ENCODE results near the gene SERPINF2.

DNA sequence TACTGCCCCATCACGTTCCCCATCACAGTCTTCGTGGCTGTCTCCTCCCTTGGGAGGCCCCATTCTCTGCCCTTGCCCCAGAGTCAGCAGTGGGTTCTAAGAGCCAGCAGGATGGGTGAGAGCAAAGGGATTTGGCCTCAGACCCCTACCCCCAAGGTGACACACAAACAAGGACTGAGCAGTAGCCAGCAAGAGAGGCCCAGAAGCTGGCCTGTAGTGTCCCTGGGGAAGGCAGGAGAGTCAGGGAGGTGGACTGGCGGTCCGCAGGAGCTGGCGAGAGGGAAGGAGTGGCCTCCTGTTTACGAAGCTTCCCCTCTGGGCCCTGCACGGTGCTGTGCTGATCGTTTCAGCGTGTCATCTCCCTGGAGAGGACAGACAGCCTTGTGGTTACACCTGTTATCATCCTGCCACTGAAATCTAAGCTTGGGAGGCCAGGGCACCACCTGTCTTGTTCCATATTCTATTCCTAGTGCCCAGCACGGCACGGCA is 9.8 kb upstream of the SERPINF2 start:
- TF ChIP-seq POLR2A (IDR thresholded peaks at IDR 0.05) = no peak
- TF ChIP-seq, protein P1, sequence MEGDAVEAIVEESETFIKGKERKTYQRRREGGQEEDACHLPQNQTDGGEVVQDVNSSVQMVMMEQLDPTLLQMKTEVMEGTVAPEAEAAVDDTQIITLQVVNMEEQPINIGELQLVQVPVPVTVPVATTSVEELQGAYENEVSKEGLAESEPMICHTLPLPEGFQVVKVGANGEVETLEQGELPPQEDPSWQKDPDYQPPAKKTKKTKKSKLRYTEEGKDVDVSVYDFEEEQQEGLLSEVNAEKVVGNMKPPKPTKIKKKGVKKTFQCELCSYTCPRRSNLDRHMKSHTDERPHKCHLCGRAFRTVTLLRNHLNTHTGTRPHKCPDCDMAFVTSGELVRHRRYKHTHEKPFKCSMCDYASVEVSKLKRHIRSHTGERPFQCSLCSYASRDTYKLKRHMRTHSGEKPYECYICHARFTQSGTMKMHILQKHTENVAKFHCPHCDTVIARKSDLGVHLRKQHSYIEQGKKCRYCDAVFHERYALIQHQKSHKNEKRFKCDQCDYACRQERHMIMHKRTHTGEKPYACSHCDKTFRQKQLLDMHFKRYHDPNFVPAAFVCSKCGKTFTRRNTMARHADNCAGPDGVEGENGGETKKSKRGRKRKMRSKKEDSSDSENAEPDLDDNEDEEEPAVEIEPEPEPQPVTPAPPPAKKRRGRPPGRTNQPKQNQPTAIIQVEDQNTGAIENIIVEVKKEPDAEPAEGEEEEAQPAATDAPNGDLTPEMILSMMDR (IDR thresholded peaks at IDR 0.05) = no peak
